GM23338 (cell line): ENCODE measurements around the gene CCDC24. TPM values are rescaled to one million over a fixed set of nuclear protein-coding genes. Genes with fewer than 3 reads are reported as not detected.

Source experiments
- ATAC-seq: fragments of 200-7000 bp; cut with Tn5 transposase; 3 replicates; pipeline ENCODE4 v1.9.1; 2020
- DNase-seq: peaks from one replicate; pipeline ENCODE4 v3.0.0-alpha.2; 2015; ENCODE audit warnings: low spot score
- H2AFZ ChIP-seq: fragments of 200-600 bp; sonication (generic); 2 replicates; pipeline ENCODE4 v1.8.0; 2016; ENCODE audit warnings: antibody characterized with exemption, mild to moderate bottlenecking, moderate library complexity
- H3F3A ChIP-seq: fragments of 200-600 bp; sonication (generic); replicated peaks from 2 replicates; pipeline ENCODE4 v1.8.0; 2017; ENCODE audit warnings: antibody characterized with exemption, mixed run types, low read depth
- H3K27ac ChIP-seq: fragments of 200-600 bp; sonication (generic); 2 replicates; pipeline ENCODE4 v1.6.1; 2016; ENCODE audit warnings: low read depth
- H3K27me3 ChIP-seq: fragments of 200-600 bp; sonication (generic); 2 replicates; pipeline ENCODE4 v1.8.0; 2016; ENCODE audit warnings: mild to moderate bottlenecking, mixed run types, moderate library complexity; ENCODE audit not compliant: insufficient read depth
- H3K36me3 ChIP-seq: fragments of 200-600 bp; sonication (generic); 2 replicates; pipeline ENCODE4 v1.8.0; 2016; ENCODE audit warnings: mild to moderate bottlenecking; ENCODE audit not compliant: insufficient read depth
- H3K4me1 ChIP-seq: fragments of 200-600 bp; sonication (generic); 2 replicates; pipeline ENCODE4 v1.8.0; 2016; ENCODE audit warnings: mild to moderate bottlenecking, moderate library complexity; ENCODE audit not compliant: insufficient read depth
- H3K4me2 ChIP-seq: fragments of 200-600 bp; sonication (generic); 2 replicates; pipeline ENCODE4 v1.7.1; 2017; ENCODE audit warnings: mixed run types
- H3K4me3 ChIP-seq: fragments of 200-600 bp; sonication (generic); 2 replicates; pipeline ENCODE4 v1.6.1; 2016; ENCODE audit warnings: mixed run types
- H3K79me2 ChIP-seq: fragments of 200-600 bp; sonication (generic); replicated peaks from 2 replicates; pipeline ENCODE4 v1.8.0; 2017; ENCODE audit warnings: mild to moderate bottlenecking; ENCODE audit not compliant: insufficient read depth
- H3K9me2 ChIP-seq: fragments of 200-600 bp; sonication (generic); 2 replicates; pipeline ENCODE4 v1.8.0; 2017; ENCODE audit not compliant: insufficient read depth
- H4K20me1 ChIP-seq: fragments of 200-600 bp; sonication (generic); replicated peaks from 2 replicates; pipeline ENCODE4 v1.8.0; 2017; ENCODE audit warnings: mild to moderate bottlenecking; ENCODE audit not compliant: insufficient read depth
- H3K27ac Mint-ChIP-seq: 2 replicates; pipeline ENCODE4 v1.8.0; 2020; ENCODE audit warnings: inconsistent platforms, mild to moderate bottlenecking, moderate library complexity, mixed read lengths
- H3K27me3 Mint-ChIP-seq: 3 replicates; pipeline ENCODE4 v1.8.0; 2022; ENCODE audit warnings: low read depth, mild to moderate bottlenecking, moderate library complexity, mixed read lengths, inconsistent platforms; ENCODE audit not compliant: insufficient read depth, poor library complexity
- H3K36me3 Mint-ChIP-seq: 3 replicates; pipeline ENCODE4 v1.8.0; 2021; ENCODE audit warnings: low read depth, mild to moderate bottlenecking, inconsistent platforms, moderate library complexity, mixed read lengths
- H3K4me1 Mint-ChIP-seq: 3 replicates; pipeline ENCODE4 v1.8.0; 2020; ENCODE audit warnings: mild to moderate bottlenecking, inconsistent platforms, mixed read lengths
- H3K4me3 Mint-ChIP-seq: 3 replicates; pipeline ENCODE4 v1.8.0; 2021; ENCODE audit warnings: moderate library complexity, mild to moderate bottlenecking, inconsistent platforms, mixed read lengths
- H3K9me3 Mint-ChIP-seq: 3 replicates; pipeline ENCODE4 v1.8.0; 2020; ENCODE audit warnings: moderate library complexity, mild to moderate bottlenecking, inconsistent platforms, mixed read lengths
- CREB1 ChIP-seq: fragments of 250-450 bp; sonication (Bioruptor Pico); IDR thresholded peaks from 2 replicates; pipeline ENCODE4 v1.5.0; 2020; ENCODE audit warnings: low read depth, mild to moderate bottlenecking, moderate library complexity
- CTCF ChIP-seq, 2 experiments: fragments of 200-600 bp in 1 of 2; sonication (generic) in 1 of 2; conservative IDR thresholded peaks; 2 replicates each; pipeline versions ENCODE4 v1.5.1 to v1.6.1; 2016 to 2017; ENCODE audit warnings: antibody characterized with exemption in 2 of 2, low read depth in 2 of 2, mild to moderate bottlenecking in 2 of 2, moderate library complexity in 1 of 2
- ETS1 ChIP-seq: IDR thresholded peaks from 2 replicates; pipeline ENCODE4 v1.6.1; 2016; ENCODE audit warnings: antibody characterized with exemption
- EZH2 ChIP-seq: fragments of 200-600 bp; sonication (generic); IDR thresholded peaks from one replicate; pipeline ENCODE4 v1.8.0; 2017; ENCODE audit warnings: antibody characterized with exemption, mild to moderate bottlenecking, low read depth; ENCODE audit not compliant: unreplicated experiment
- EZH2phosphoT487 ChIP-seq: fragments of 200-600 bp; sonication (generic); IDR thresholded peaks from one replicate; pipeline ENCODE4 v1.8.1; 2018; ENCODE audit warnings: antibody characterized with exemption; ENCODE audit not compliant: unreplicated experiment
- JUNB ChIP-seq: IDR thresholded peaks from one replicate; pipeline ENCODE4 v1.6.1; 2016; ENCODE audit warnings: antibody characterized with exemption; ENCODE audit not compliant: unreplicated experiment
- NANOG ChIP-seq: IDR thresholded peaks from 2 replicates; pipeline ENCODE4 v1.6.1; 2016; ENCODE audit warnings: antibody characterized with exemption, borderline replicate concordance
- POLR2AphosphoS5 ChIP-seq: IDR thresholded peaks from 2 replicates; pipeline ENCODE4 v1.6.1; 2016; ENCODE audit warnings: antibody characterized with exemption, low read depth
- STAT1 ChIP-seq: IDR thresholded peaks from one replicate; pipeline ENCODE4 v1.6.1; 2016; ENCODE audit warnings: antibody characterized with exemption; ENCODE audit not compliant: unreplicated experiment
- ZNF114 ChIP-seq: fragments of 250-450 bp; sonication (Bioruptor Pico); IDR thresholded peaks from 2 replicates; pipeline ENCODE4 v1.5.0; 2020; ENCODE audit warnings: mild to moderate bottlenecking, moderate library complexity
- ZNF331 ChIP-seq: fragments of 250-450 bp; sonication (Bioruptor Pico); IDR thresholded peaks from 2 replicates; pipeline ENCODE4 v1.5.0; 2020; ENCODE audit warnings: low read depth, mild to moderate bottlenecking, moderate library complexity
- ZNF462 ChIP-seq: fragments of 250-450 bp; sonication (Bioruptor Pico); IDR thresholded peaks from 2 replicates; pipeline ENCODE4 v1.5.0; 2020; ENCODE audit warnings: mild to moderate bottlenecking, moderate library complexity
- polyA plus RNA-seq: library from polyadenylated mRNA; unstranded; fragments of >200 nt; fragmentation: Nextera tagmentation; extraction: Ambion mirVana; gene quantifications from 2 replicates; pipeline ENCODE4 v1.2.1, GENCODE V29; 2016
- total RNA-seq: library from RNA; depleted of rRNA; stranded (reverse); fragments of >200 nt; shearing (Covaris generic); gene quantifications from 2 replicates; pipeline ENCODE4 v1.2.3, GENCODE V29; 2014
- TF ChIP-seq, protein P1 (sequence below): IDR thresholded peaks from one replicate; pipeline ENCODE4 v1.6.1; 2018; ENCODE audit warnings: antibody characterized with exemption; ENCODE audit not compliant: unreplicated experiment

The CCDC24 gene
- total and polyA plus RNA-seq, 2 experiments from 2014 or later: 8.3 to 17.2 TPM

- ATAC-seq (no peak), DNase-seq (no peak)
- peaks cover 15% of the 10 kb centered on the region for H3K27me3 Mint-ChIP-seq
- H3K9me3 Mint-ChIP-seq: no peaks in the 10 kb centered on the region
- no peak overlapping the region for H3K4me2 ChIP-seq
- H3K4me3 Mint-ChIP-seq: no peak overlapping the region
- TF ChIP-seq EZH2 (no peak), EZH2phosphoT487 (no peak), CTCF (conservative IDR thresholded peaks at IDR 0.05; ENCODE audit: low read depth in 2 of 2) (no peak), ETS1 (no peak), NANOG (no peak), POLR2AphosphoS5 (no peak), ZNF114 (no peak), STAT1 (no peak), ZNF331 (CRISPR knock-in tag) (no peak), ZNF462 (no peak), JUNB (no peak), CREB1 (CRISPR knock-in tag) (no peak)
- TF ChIP-seq, protein P1, sequence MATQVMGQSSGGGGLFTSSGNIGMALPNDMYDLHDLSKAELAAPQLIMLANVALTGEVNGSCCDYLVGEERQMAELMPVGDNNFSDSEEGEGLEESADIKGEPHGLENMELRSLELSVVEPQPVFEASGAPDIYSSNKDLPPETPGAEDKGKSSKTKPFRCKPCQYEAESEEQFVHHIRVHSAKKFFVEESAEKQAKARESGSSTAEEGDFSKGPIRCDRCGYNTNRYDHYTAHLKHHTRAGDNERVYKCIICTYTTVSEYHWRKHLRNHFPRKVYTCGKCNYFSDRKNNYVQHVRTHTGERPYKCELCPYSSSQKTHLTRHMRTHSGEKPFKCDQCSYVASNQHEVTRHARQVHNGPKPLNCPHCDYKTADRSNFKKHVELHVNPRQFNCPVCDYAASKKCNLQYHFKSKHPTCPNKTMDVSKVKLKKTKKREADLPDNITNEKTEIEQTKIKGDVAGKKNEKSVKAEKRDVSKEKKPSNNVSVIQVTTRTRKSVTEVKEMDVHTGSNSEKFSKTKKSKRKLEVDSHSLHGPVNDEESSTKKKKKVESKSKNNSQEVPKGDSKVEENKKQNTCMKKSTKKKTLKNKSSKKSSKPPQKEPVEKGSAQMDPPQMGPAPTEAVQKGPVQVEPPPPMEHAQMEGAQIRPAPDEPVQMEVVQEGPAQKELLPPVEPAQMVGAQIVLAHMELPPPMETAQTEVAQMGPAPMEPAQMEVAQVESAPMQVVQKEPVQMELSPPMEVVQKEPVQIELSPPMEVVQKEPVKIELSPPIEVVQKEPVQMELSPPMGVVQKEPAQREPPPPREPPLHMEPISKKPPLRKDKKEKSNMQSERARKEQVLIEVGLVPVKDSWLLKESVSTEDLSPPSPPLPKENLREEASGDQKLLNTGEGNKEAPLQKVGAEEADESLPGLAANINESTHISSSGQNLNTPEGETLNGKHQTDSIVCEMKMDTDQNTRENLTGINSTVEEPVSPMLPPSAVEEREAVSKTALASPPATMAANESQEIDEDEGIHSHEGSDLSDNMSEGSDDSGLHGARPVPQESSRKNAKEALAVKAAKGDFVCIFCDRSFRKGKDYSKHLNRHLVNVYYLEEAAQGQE: no peak
- no peak overlapping the region for H3K27ac ChIP-seq
- H3K9me2 ChIP-seq: no peaks in the 10 kb centered on the region
- H3F3A ChIP-seq: peaks cover 12% of the 10 kb centered on the region; the same call in 1 of the 2 replicates
- H3K4me3 ChIP-seq: no peak overlapping the region
- H3K4me1 Mint-ChIP-seq: peaks cover 12% of the 10 kb centered on the region
- H4K20me1 ChIP-seq: no peaks in the 10 kb centered on the region; the same call in 1 of the 2 replicates
- no peaks in the 10 kb centered on the region for H3K27me3 ChIP-seq
- H3K36me3 ChIP-seq: peaks cover 10% of the 10 kb centered on the region; the same call in 1 of the 2 replicates
- H2AFZ ChIP-seq: no peak overlapping the region
- peaks cover 78% of the 10 kb centered on the region for H3K36me3 Mint-ChIP-seq
- H3K4me1 ChIP-seq: no peaks in the 10 kb centered on the region
- no peaks in the 10 kb centered on the region for H3K79me2 ChIP-seq
- H3K27ac Mint-ChIP-seq: no peak overlapping the region
Measured at GRCh38 chr1:44002165-44002564, 10.8 kb downstream of the CCDC24 start.
